GM12878 (cell line): ENCODE measurements around the gene TBC1D10B. TPM values are rescaled to one million over a fixed set of nuclear protein-coding genes. Genes with fewer than 3 reads are reported as not detected.

Experiments
- ATAC-seq: fragments of 200-7000 bp; cut with Tn5 transposase; 3 replicates; pipeline ENCODE4 v1.9.1; 2020; ENCODE audit warnings: mild to moderate bottlenecking, moderate library complexity
- BruUV-seq: library from RNA; stranded (reverse); fragments of 400-500 nt; replicated peaks from 2 replicates; lab custom pipeline; 2021; lab: Mats Ljungman, UMichigan
- CTCF ChIA-PET: fragments of 300-600 bp; sonication (Branson Sonifier 250); formaldehyde crosslinking; extraction: SDS; loops from one replicate; lab custom pipeline; 2021; ENCODE audit warnings: inconsistent platforms; lab: Yijun Ruan, JAX
- POLR2A ChIA-PET: fragments of 350-600 bp; formaldehyde crosslinking; extraction: SDS; loops from one replicate; lab custom pipeline; 2021; ENCODE audit warnings: inconsistent platforms; lab: Charles Lee
- RAD21 ChIA-PET: fragments of 300-600 bp; sonication (Branson Sonifier 250); formaldehyde crosslinking; loops from one replicate; lab custom pipeline; 2023; ENCODE audit warnings: antibody characterized with exemption; ENCODE audit not compliant: unreplicated experiment; lab: Charles Lee
- SMC1A ChIA-PET: fragments of 300-600 bp; sonication (Branson Sonifier 250); formaldehyde crosslinking; loops from one replicate; lab custom pipeline; 2023; ENCODE audit not compliant: unreplicated experiment, uncharacterized antibody; lab: Charles Lee
- DNase-seq: peaks from one replicate; pipeline ENCODE4 v3.0.0-alpha.2; 2011; ENCODE audit warnings: low read depth, low spot score
- FAIRE-seq: peaks from 3 replicates; lab custom pipeline; 2011; peaks lifted over from hg19 to GRCh38; lab: Jason Lieb, UNC
- H2AFZ ChIP-seq: 2 replicates; pipeline ENCODE4 v1.6.0; 2011; ENCODE audit warnings: low read depth, low read length, control low read depth; ENCODE audit not compliant: control insufficient read depth
- H3K27ac ChIP-seq: 2 replicates; pipeline ENCODE4 v1.5.1; 2011; ENCODE audit warnings: control low read depth; ENCODE audit not compliant: control insufficient read depth, insufficient read depth
- H3K27me3 ChIP-seq, 2 experiments: replicated peaks in 1 of 2; 2 replicates each; pipeline versions ENCODE4 v1.6.0 to v1.6.1; 2011; ENCODE audit warnings: low read length in 1 of 2; ENCODE audit not compliant: control insufficient read depth in 2 of 2, insufficient read depth in 2 of 2
- H3K36me3 ChIP-seq, 2 experiments: 2 replicates each; pipeline ENCODE4 v1.5.1; 2011; ENCODE audit warnings: low read length in 1 of 2; ENCODE audit not compliant: control insufficient read depth in 2 of 2, insufficient read depth in 2 of 2
- H3K4me1 ChIP-seq: 2 replicates; pipeline ENCODE4 v1.6.1; 2011; ENCODE audit warnings: mild to moderate bottlenecking, low read length, moderate library complexity, mixed read lengths; ENCODE audit not compliant: control insufficient read depth, insufficient read depth
- H3K4me2 ChIP-seq: 2 replicates; pipeline ENCODE4 v1.6.0; 2011; ENCODE audit warnings: control low read depth; ENCODE audit not compliant: control insufficient read depth, insufficient read depth
- H3K4me3 ChIP-seq: fragments of 200-600 bp; sonication (generic); 2 replicates; pipeline ENCODE4 v1.5.1; 2016
- H3K79me2 ChIP-seq: 2 replicates; pipeline ENCODE4 v1.6.0; 2011; ENCODE audit warnings: low read length; ENCODE audit not compliant: control insufficient read depth, insufficient read depth
- H3K9ac ChIP-seq: 2 replicates; pipeline ENCODE4 v1.8.0; 2011; ENCODE audit warnings: low read length, control low read depth, mixed read lengths; ENCODE audit not compliant: control insufficient read depth, insufficient read depth
- H3K9me3 ChIP-seq: replicated peaks from 3 replicates; pipeline ENCODE4 v1.5.1; 2011; ENCODE audit warnings: mild to moderate bottlenecking, low read length; ENCODE audit not compliant: control insufficient read depth, insufficient read depth
- H4K20me1 ChIP-seq: 2 replicates; pipeline ENCODE4 v1.6.0; 2011; ENCODE audit not compliant: control insufficient read depth, insufficient read depth
- BCL11A ChIP-seq: IDR thresholded peaks from 2 replicates; pipeline ENCODE4 v1.6.1; 2011; ENCODE audit warnings: low read depth, low read length
- ELK1 ChIP-seq: IDR thresholded peaks from 2 replicates; pipeline ENCODE4 v1.6.1; 2012; ENCODE audit warnings: low read depth, low read length, improper control_type of control experiment
- FOS ChIP-seq: IDR thresholded peaks from 3 replicates; pipeline ENCODE4 v1.6.1; 2011; ENCODE audit warnings: borderline replicate concordance; ENCODE audit not compliant: insufficient read length; ENCODE audit errors: extremely low read depth
- IKZF2 ChIP-seq, 2 experiments: fragments of 450-650 bp; IDR thresholded peaks; 2 replicates each; pipeline ENCODE4 v1.6.1; 2017; ENCODE audit warnings: mild to moderate bottlenecking in 2 of 2, moderate library complexity in 2 of 2
- KLF5 ChIP-seq: fragments of 450-650 bp; IDR thresholded peaks from 2 replicates; pipeline ENCODE4 v1.6.1; 2014; ENCODE audit warnings: mild to moderate bottlenecking; ENCODE audit not compliant: partially characterized antibody
- MLLT1 ChIP-seq: fragments of 450-650 bp; IDR thresholded peaks from 2 replicates; pipeline ENCODE4 v1.6.1; 2016; ENCODE audit warnings: mild to moderate bottlenecking
- RCOR1 ChIP-seq: conservative IDR thresholded peaks from 2 replicates; pipeline ENCODE4 v1.6.1; 2012; ENCODE audit warnings: low read depth, low read length, improper control_type of control experiment
- RELA ChIP-seq: fragments of 450-650 bp; IDR thresholded peaks from 2 replicates; pipeline ENCODE4 v1.8.0; 2014; ENCODE audit warnings: borderline replicate concordance; ENCODE audit not compliant: partially characterized antibody
- SIN3A ChIP-seq: IDR thresholded peaks from 2 replicates; pipeline ENCODE4 v1.6.1; 2012; ENCODE audit warnings: low read depth, low read length, improper control_type of control experiment
- STAT3 ChIP-seq: IDR thresholded peaks from 2 replicates; pipeline ENCODE4 v1.6.1; 2011; ENCODE audit warnings: low read depth, low read length, improper control_type of control experiment
- TAF1 ChIP-seq: IDR thresholded peaks from 2 replicates; pipeline ENCODE4 v1.6.1; 2011; ENCODE audit warnings: mild to moderate bottlenecking, low read depth, low read length, borderline replicate concordance
- TARDBP ChIP-seq: IDR thresholded peaks from 2 replicates; pipeline ENCODE4 v1.6.1; 2016; ENCODE audit warnings: borderline replicate concordance
- ZBTB33 ChIP-seq: fragments of 450-650 bp; IDR thresholded peaks from 2 replicates; pipeline ENCODE4 v1.6.1; 2017; ENCODE audit warnings: mild to moderate bottlenecking
- ZNF217 ChIP-seq: fragments of 450-650 bp; IDR thresholded peaks from 2 replicates; pipeline ENCODE4 v1.6.1; 2017; ENCODE audit warnings: antibody characterized with exemption, mild to moderate bottlenecking
- WGBS: methylation state at CpG from one replicate; pipeline ENCODE4 v1.1.6; 2016; ENCODE audit warnings: low lambda C conversion rate; ENCODE audit not compliant: insufficient replicate concordance, insufficient coverage; ENCODE audit errors: missing lambda C conversion rate; 5-methylcytosine and 5-hydroxymethylcytosine counted together
- in situ Hi-C: fragments of 300-500 bp; cut with MboI; formaldehyde crosslinking; loops from 9 replicates; pipeline ENCODE4 v1.14.3; 2018; ENCODE audit warnings: mixed read lengths
- intact Hi-C: fragments of 100-400 bp; cut with micrococcal nuclease; formaldehyde crosslinking; loops from one replicate; pipeline ENCODE4 v1.14.2; 2022; ENCODE audit not compliant: unreplicated experiment
- polyA plus RNA-seq, 11 experiments: library from polyadenylated mRNA; depleted of rRNA in 4 of 11; unstranded in 6 of 11; stranded (reverse) in 5 of 11; fragments of >200 nt; fragmentation: Nextera tagmentation in 4 of 11; fragmentation: Illumina TruSeq in 1 of 11; extraction: Ambion mirVana in 4 of 11; extraction: Trizol in 1 of 11; gene quantifications; 1 replicate in 1 of 11; 2 replicates in 10 of 11; pipeline versions ENCODE4 v1.2.1 to v1.2.3, GENCODE V29; 2011 to 2016; ENCODE audit warnings: inconsistent platforms in 2 of 11, missing spikeins in 2 of 11, low read depth in 1 of 11
- total RNA-seq, 4 experiments: library from RNA; depleted of rRNA in 3 of 4; stranded (reverse); fragments of >200 nt in 3 of 4; fragmentation: Illumina TruSeq in 1 of 4; extraction: Trizol in 1 of 4; gene quantifications; 2 replicates each; pipeline versions ENCODE4 v1.2.1 to v1.2.3, GENCODE V29; 2013 to 2021

Gene TBC1D10B
- total and polyA plus RNA-seq, 10 of the 15 experiments (the other 5 are each of a cell fraction or from before 2014, with no cell fraction given) = 2.2 to 51.2 (median 11.6) TPM

- RAD21 ChIA-PET = interaction anchor here (1.9 kb wide), 1 partner anchor 9 kb away, joined by 7 read pairs; the partner anchor contains the start of gene TBC1D10B
- H3K4me3 ChIP-seq = no peak overlapping the region
- no peak overlapping the region for H2AFZ ChIP-seq
- no peak overlapping the region for H3K27ac ChIP-seq
- peaks cover 18 to 22% of the 10 kb centered on the region in 2 experiments for H3K36me3 ChIP-seq
- intact Hi-C loops = no loop called here
- CTCF ChIA-PET = no interaction called here
- 93% methylated on average over 7 of the region's 7 CpGs for WGBS
- peaks cover 6% of the 10 kb centered on the region; the same call in 1 of the 2 replicates for H4K20me1 ChIP-seq
- peaks cover 4% of the 10 kb centered on the region for H3K79me2 ChIP-seq
- TF ChIP-seq SIN3A (no peak), MLLT1 (no peak), BCL11A (no peak), TAF1 (no peak), ELK1 (no peak), STAT3 (no peak), RCOR1 (no peak), FOS (no peak), TARDBP (no peak), ZNF217 (no peak), IKZF2 (IDR thresholded peaks at IDR 0.05) (no peak), RELA (no peak), ZBTB33 (no peak), KLF5 (no peak)
- H3K27me3 ChIP-seq = no peaks in the 10 kb centered on the region
- H3K9me3 ChIP-seq = no peaks in the 10 kb centered on the region
- FAIRE-seq (no peak), DNase-seq (no peak), ATAC-seq (no peak)
- POLR2A ChIA-PET = no interaction called here
- peaks cover 6% of the 10 kb centered on the region; the same call in 1 of the 2 replicates for H3K4me1 ChIP-seq
- H3K9ac ChIP-seq = no peak overlapping the region
- no peak overlapping the region for H3K4me2 ChIP-seq
- SMC1A ChIA-PET = no interaction called here
- in situ Hi-C loops = no loop called here
- no TSS peak for BruUV-seq
Observed at GRCh38 chr16:30361180-30361579, 9.1 kb downstream of the TBC1D10B start.
